HTERT RPE-1 (cell line): Measurements from ENCODE around the gene DELE1.

Experiments
- in situ Hi-C: fragments of 300-500 bp; cut with MboI; formaldehyde crosslinking; loops from 4 replicates; pipeline ENCODE4 v1.14.3; 2020; ENCODE audit warnings: low sequenced_read_pairs

The DELE1 gene

GRCh38 chr5:141923448-141924313, at the start of gene DELE1:
Gene DELE1 (plus strand): TSS chr5:141923871. CDS start chr5:141923942, 71 bp downstream.
- in situ Hi-C loops = no loop called here

- in situ Hi-C loops = no loop called here
Observed at GRCh38 chr5:141873933-141874261, 49.8 kb upstream of the DELE1 start.

GRCh38 chr5:141874262-141874964, 49.3 kb upstream of the DELE1 start:
- in situ Hi-C loops = no loop called here

GRCh38 chr5:141875022-141875740, 48.5 kb upstream of the DELE1 start:
- in situ Hi-C loops = no loop called here

GRCh38 chr5:141875795-141876627, 47.7 kb upstream of the DELE1 start:
- in situ Hi-C loops = no loop called here

- in situ Hi-C loops = no loop called here
Observed at GRCh38 chr5:141876628-141877355, 46.9 kb upstream of the DELE1 start.

- in situ Hi-C loops = no loop called here
Observed at GRCh38 chr5:141877356-141878185, 46.1 kb upstream of the DELE1 start.

GRCh38 chr5:141878186-141878710, 45.4 kb upstream of the DELE1 start, which contains the start of gene PCDH1:
Gene PCDH1 (minus strand): TSS chr5:141878410. CDS start chr5:141878262, 148 bp downstream.
- in situ Hi-C loops = no loop called here

- in situ Hi-C loops = no loop called here
Observed at GRCh38 chr5:141878711-141879425, 44.8 kb upstream of the DELE1 start.

- in situ Hi-C loops = no loop called here
Observed at GRCh38 chr5:141879426-141879759, 44.3 kb upstream of the DELE1 start.

GRCh38 chr5:141879941-141880738, 43.5 kb upstream of the DELE1 start:
- in situ Hi-C loops = no loop called here

GRCh38 chr5:141880961-141881801, 42.5 kb upstream of the DELE1 start:
- in situ Hi-C loops = no loop called here

GRCh38 chr5:141881886-141882285, 41.8 kb upstream of the DELE1 start:
- in situ Hi-C loops = no loop called here

GRCh38 chr5:141882594-141883183, 41.0 kb upstream of the DELE1 start:
- in situ Hi-C loops = no loop called here

- in situ Hi-C loops = no loop called here
Observed at GRCh38 chr5:141883184-141883891, 40.3 kb upstream of the DELE1 start.

- in situ Hi-C loops = no loop called here
Observed at GRCh38 chr5:141883892-141884318, 39.8 kb upstream of the DELE1 start.
